ENCODE results near the gene ADAP2.
"Not testable (repeated sequence)": the region's sequence is repeated elsewhere in the genome, so short reads cannot be mapped to it uniquely, and the experiment has no call there.

- not testable (repeated sequence) for TF ChIP-seq CTCF (tag by site-specific recombination; IDR thresholded peaks at IDR 0.05); BCL11A (tag by site-specific recombination; IDR thresholded peaks at IDR 0.05; ENCODE audit: low read depth); ZNF776 (tag by site-specific recombination; IDR thresholded peaks at IDR 0.05; ENCODE audit: borderline replicate concordance); ZNF391 (tag by site-specific recombination; IDR thresholded peaks at IDR 0.05; ENCODE audit: borderline replicate concordance, low read depth); ZNF112 (tag by site-specific recombination; IDR thresholded peaks at IDR 0.05); ZNF239 (tag by site-specific recombination; IDR thresholded peaks at IDR 0.05); REST (tag by site-specific recombination; IDR thresholded peaks at IDR 0.05)
Measured at GRCh38 chr17:30931582-30931981, 9.8 kb downstream of the ADAP2 start.
